Measurements from ENCODE around the gene IQCF6. TPM values are rescaled to one million over a fixed set of nuclear protein-coding genes. Genes with fewer than 3 reads are reported as not detected.
"Not testable (repeated sequence)": the region's sequence is repeated elsewhere in the genome, so short reads cannot be mapped to it uniquely, and the experiment has no call there.

The IQCF6 gene
- not detected in 2 replicates for total RNA-seq

DNA sequence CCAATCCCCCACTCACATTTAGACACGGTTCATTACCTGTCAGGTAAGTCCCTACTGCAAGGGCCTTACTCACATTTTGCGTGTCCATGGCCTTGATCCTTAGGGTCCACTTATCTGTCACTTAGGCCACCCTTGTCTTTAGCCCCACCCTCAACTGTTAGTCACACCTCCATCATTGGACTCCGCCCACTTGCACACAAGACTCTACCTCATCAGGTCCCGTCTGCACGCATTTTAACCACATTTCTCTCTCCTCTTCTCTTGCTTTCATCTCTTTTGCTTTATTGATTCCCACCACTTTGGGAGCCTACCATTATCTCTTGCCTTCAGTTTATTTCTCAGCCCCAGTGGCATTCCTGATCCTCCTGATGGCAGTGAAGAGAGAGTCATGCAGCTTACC lies at the start of gene IQCF6:
Gene IQCF6 (minus strand): TSS at position 101 of the 400 bp plus-strand sequence. CDS start 13 bp downstream, at position 88.
- no peak for DNase-seq (ENCODE audit: extremely low read depth, low read depth, low spot score)

DNA sequence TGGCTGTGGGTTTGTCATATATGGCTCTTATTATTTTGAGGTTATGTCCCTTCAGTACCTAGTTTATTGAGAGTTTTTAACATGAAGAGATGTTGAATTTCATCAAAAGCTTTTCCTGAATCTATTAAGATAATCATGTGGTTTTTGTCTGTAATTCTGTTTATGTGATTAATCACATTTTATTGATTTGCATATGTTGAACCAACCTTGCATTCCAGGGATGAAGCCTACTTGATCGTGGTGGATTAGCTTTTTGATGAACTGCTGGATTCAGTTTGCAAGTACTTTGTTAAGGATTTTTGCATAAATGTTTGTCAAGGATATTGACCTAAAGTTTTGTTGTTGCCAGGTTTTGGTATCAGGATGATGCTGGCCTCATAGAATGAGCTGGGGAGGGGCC lies 49.3 kb upstream of the IQCF6 start:
- no peak for DNase-seq (ENCODE audit: extremely low read depth, low read depth, low spot score)

DNA sequence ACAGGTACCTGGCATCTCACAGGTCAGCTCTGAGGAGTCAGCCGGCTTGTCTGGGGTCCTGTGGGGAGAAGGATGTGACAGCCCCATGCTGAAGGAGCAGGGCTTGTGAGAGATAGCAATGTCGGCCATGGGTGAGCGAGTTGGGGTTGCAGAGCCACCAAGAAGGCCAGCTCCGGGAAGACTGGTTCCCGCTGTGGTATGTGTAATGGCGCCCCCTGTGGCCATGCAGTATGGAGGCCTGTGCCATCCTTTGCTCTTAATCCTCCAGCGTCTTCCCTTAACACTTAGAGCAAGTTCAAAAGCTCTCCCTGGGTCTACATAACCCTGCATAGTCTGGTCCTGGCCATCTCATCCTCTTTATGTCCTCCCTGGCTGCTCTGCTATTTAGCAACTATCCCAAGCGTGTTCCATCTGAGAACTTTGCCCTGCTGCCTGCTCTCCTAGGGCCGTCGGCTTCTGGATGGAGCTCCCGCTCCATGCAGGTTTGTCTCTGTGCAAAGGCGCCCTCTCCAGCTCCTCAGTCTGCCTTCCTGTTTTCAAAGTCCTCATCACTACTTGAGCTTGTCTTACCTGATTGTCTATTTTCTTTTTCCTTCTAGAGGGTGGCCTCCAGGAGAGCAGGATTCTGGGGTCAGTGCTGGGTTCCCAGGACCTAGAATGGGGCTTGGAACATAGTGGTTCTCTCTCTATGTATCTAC lies 40.8 kb upstream of the IQCF6 start:
- DNase-seq (ENCODE audit: extremely low read depth, low read depth, low spot score), result no peak

DNA sequence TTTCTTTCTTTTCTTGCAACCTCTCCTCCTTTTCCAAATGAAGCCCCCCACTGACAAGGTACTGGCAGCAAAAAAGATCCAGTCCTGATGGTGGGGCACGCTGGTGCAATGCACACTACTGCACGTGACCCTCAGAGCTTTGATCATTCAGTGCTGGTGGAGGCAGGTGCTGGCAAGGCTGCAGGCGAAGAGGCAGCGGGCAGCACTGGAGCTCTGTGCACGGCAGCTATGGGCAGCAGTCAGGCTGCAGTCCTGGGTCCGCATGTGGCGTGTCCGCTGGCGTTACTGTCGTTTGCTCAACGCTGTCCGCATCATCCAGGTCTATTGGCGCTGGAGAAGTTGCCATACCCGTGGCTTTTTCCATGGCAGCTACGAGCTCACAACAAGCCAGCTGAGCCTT lies 40.1 kb upstream of the IQCF6 start:
- DNase-seq (ENCODE audit: extremely low read depth, low read depth, low spot score), result no peak

DNA sequence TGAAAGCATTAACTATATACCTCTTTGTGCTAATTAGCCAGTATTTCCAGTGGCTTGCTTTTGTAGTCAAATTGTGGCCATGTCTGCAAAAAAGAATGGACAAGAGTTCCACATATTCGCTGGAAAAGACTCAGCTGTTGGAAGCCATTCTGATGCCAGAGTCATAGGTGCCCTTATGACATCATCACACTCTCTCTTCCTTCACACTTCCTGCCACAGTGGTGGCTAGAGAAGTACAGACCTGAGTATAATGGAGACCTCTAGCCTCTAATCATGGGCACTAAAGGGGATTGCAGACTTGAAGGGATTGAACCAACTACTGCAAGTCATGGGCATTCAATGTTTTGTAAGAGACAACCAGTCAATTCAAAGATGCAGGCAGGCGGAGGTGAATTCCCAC lies 38.3 kb upstream of the IQCF6 start:
- no peak for DNase-seq (ENCODE audit: extremely low read depth, low read depth, low spot score)

DNA sequence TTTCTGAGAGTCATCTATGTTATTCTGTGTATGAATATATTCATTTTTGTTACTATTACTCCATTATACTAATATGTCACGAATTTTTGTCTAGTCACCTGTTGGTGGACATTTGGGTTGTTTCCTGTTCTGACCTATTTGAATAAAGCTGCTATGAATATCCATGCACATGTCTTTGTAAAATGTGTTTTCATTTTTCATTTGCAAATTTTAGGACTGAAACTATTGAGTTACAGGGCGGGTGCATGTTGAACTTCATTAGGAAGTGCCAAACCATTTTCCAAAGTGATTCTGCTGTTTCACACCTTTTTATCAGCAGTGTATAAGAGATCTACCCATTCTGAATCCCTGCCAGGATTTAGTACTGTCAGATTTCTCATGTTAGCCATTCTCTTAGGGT lies 37.7 kb upstream of the IQCF6 start:
- no peak for DNase-seq (ENCODE audit: extremely low read depth, low read depth, low spot score)

DNA sequence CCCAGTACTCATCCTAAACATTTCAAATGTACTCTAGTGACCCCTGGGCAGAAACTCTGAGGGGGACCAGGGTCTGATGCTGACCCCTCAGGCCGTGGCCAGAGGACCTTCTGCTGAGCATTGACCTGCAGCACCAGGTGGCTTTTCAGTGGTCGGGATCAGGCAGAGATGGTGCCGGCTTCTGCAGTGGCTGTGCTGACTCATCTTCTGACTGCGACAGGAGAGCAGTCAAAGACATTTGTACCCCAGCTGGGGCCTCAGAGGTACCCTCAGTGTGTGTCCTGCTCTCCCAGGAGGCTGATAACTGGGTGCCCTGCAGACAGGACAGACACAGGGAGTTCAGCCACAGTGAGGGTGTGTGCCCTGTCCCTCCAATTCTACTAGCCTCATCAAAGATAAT lies 36.6 kb upstream of the IQCF6 start:
- no peak for DNase-seq (ENCODE audit: extremely low read depth, low read depth, low spot score)

DNA sequence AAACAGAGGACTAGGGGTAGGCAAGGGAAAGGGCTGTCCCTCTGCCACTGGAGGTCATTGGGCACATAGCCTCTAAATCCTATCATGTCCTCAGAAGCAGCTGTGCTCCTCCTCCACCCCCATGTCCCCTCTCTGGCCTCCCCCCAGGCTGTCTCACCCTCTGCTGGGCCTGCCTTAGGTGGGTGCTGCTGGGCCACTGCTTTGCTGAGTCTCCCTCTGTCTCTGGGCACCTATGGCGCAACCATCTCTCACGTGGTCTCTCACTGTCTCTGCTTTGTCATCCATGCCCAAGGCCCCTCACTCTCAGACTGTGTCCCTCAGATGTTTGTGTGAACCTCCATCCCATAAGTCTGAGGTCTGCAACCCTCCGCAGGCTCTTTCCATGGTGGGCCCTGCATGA lies 35.0 kb upstream of the IQCF6 start:
- no peak for DNase-seq (ENCODE audit: extremely low read depth, low read depth, low spot score)

DNA sequence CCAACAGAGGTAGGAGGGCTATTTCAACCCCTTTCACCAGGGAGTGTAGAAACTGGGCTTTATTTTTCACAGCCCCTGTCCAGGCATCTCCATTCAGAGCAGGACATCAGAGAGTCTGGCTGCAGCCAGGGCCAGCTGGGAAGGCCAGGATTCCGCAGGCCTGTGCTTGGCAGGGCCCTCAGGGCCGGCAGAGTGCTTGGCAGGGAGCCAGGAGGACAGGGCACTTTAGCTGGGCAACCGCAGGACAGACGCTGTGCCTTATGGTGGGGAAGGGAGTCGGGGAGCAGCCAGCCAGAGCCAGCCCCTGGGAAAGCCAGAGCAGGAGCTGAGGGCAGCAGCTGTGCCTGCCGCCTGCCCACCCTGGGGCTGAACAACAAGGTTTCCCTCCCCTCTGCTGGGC lies 34.5 kb upstream of the IQCF6 start:
- no peak for DNase-seq (ENCODE audit: extremely low read depth, low read depth, low spot score)

DNA sequence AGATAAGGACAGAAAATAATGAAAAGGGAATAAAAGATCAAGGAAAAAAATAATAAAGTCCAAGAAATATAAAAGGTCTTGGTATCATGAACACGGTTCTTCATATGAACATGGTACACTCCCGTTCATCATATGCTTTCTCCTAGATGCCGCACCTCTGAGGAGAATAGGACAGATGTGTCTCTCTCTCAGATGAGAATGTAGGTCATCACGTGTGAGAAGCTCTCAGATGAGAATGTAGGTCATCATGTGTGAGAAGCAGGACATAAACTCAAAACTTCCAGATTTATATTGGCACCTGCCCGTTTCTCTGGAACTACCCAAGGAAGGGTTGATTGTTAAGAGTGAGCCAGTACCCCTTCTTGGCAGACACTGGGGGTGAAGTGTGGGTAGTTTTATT lies 29.9 kb upstream of the IQCF6 start:
- no peak for DNase-seq (ENCODE audit: extremely low read depth, low read depth, low spot score)

DNA sequence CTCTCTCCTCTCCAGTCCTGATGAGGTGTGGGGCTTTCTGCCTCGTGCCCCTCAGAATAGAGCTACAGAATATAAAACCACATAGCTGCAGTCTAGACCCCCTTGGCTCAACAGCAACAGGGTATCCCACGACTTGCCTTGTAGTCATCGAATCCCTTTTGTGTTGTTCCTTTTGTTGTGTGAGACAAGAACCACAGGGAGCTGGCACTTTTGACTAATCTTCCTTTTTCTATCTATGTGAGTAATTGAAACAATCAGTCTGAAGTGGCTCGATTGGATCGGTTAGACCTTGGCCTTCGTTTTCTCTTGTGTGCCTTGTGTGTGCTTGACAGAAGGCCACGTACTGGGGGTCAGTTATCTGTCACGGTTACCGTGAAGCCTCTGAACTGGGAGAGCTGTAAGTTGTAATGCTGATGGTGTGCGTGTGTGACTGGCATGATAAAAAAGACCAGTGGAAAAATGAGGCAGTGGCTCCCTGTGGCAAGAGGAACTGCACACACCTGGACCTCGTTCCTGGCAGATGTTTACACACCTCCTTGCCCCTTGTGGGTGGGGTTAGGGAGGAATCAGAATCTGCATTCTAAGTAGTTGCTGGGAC lies 23.2 kb upstream of the IQCF6 start:
- no peak for DNase-seq (ENCODE audit: extremely low read depth, low read depth, low spot score)

DNA sequence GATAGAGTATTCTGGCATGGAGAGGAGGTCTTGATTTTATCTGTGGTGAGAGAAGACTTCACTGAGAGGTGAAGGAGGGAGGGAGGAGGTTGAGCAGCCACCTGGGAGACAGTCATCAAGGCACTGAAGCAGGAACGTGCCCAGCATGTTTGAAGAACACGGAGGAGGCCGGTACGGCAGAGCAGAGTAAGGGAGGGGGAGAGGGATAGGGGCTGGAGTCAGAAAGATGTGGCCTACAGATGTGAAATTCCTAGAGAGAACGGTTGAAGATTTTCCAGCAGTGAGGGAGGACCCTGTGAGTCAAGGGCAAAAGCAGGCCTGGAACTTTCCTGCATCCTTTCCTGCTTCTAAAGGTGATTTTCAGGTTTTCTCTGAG lies 21.7 kb upstream of the IQCF6 start:
- DNase-seq (ENCODE audit: extremely low read depth, low read depth, low spot score), result no peak

DNA sequence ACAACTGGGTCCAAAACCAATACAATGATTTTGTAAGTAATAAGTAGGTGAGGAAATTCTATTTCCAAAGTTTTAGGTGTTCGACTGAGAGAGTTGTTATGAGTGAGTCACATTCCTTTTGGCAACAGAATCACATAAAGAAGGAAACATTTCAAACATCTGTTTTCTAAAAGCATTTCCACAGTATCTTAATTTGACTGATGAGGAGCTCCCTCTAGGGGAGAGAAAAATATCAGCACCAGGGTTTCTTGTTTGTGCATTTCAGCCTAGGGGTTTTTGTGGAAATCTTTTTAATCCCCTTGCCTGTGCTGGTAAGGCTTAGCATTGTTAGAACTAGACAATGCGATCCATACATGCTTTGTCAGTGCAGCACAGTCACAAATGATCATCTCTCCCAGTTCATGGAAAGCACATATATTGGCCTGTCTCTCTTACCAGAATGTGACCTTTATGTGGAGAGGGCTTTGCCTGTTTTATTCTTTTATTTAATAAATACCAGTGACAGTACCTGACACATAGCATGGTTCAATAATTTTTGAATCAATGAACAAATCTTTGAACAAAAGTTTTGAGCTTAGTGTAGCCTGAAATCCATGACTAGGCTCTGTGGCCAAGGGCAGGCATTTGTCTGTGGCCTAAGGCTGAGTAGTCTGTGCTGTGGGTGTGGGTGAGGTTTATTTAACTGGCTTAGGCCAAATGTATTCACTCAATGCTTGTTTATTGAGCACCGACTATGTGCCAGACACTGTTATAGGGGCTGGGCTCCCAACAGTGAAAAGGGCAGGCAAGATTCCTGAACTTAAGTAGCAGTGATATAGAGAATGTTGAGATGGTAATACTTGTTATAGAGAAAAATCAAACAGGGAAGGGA lies 21.1 kb upstream of the IQCF6 start:
- peak; percentile 56 for DNase-seq (ENCODE audit: extremely low read depth, low read depth, low spot score)

DNA sequence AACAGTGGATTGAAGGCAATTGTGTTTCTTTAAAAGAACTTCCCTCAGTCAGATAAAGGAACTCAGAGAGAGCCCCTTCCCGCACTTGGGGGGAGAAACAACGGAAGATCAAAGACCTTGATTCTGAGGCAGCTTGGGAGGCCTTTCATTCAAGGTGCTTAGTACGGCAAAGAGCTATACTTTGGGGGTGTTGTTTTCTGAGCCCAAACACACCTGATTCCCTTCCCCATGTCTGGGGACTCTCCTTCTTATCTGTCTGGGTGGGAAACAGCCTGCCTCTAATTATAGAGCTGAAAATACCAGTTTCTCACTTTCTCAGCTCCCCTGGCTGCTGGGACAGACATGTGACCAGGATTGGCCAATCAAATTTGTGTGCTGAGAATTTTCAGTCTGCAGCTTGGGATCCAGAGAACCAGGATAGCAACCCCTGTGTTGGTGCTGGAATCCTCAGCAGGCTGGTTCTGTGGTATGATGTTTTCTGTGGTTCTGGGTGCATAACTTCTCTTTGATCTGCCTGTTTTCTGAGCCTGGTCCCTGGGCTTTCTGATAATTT lies 19.4 kb upstream of the IQCF6 start:
- DNase-seq (ENCODE audit: extremely low read depth, low read depth, low spot score), result no peak

DNA sequence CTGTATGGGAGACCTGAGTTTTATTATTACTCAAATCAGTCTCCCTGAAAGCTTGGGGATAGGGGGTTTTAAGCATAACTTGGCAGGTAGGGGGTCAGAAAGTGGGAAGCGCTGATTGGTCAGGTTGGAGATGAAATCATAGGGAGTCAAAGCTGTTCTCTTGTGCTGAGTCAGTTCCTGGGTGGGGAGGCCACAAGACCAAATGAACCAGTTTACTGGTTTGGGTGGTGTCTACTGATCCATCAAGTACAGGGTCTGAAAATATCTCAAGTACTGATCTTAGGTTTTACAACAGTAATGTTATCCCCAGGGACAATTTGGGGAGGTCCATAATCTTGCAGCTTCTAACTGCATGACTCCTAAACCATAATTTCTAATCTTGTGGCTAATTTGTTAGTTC lies 17.8 kb upstream of the IQCF6 start:
- DNase-seq (ENCODE audit: extremely low read depth, low read depth, low spot score), result no peak

DNA sequence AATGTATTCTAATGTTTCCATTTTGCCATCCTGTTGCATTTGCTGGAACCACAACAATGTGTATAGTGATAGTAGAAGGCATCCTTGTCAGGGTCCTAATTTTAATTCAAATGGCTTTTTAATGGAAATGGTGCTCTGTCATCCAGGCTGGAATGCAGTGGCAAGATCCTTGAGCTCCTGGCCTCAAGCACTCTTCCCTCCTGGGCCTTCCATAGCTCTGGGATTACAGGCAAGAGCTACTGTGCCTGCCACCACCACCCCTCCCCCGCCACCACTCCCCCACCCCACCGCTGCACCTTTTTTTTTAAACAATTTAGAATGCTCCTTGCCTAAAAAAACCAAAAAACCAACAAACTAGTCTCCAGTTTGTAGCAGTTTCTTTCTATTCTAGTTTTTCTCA lies 15.2 kb upstream of the IQCF6 start:
- DNase-seq (ENCODE audit: extremely low read depth, low read depth, low spot score), result no peak

DNA sequence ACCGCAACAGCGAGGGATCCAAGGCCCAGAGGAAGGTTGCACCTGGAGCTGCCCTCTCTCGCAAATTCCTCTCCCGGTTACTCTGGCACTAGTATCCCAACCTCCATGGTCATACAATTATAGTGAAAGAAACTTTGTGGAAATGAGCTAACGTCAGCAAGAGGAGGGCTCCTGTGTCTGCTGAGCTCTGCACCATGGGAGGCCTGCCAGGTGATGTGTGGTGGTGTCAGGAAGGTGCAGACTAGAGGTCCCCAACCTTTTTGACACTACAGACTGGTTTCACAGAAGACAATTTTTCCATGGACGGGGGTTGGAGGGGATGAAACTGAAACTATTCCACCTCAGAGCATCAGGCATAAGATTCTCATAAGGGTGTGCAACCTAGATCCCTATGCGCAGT lies 13.2 kb upstream of the IQCF6 start:
- no peak for DNase-seq (ENCODE audit: extremely low read depth, low read depth, low spot score)

DNA sequence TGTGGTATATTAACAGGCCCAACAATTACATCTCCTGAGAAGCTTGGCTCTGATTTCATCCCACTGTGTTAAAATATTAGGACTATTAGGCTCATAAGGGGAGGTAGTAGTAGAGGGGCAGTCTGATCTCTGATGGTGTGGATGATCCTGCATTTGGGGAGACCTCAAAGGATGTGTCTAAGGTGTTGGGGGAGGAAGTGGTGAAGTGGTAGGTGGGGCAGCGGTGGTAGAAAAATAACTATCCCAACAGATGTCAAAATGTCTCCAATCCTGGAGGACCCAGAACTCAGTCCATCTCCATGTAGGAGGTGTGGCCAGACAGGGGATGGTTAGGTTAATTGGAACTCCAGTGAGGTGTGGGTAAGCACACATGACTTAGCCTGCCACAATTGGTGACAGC lies 10.4 kb upstream of the IQCF6 start:
- DNase-seq (ENCODE audit: extremely low read depth, low read depth, low spot score), result no peak

DNA sequence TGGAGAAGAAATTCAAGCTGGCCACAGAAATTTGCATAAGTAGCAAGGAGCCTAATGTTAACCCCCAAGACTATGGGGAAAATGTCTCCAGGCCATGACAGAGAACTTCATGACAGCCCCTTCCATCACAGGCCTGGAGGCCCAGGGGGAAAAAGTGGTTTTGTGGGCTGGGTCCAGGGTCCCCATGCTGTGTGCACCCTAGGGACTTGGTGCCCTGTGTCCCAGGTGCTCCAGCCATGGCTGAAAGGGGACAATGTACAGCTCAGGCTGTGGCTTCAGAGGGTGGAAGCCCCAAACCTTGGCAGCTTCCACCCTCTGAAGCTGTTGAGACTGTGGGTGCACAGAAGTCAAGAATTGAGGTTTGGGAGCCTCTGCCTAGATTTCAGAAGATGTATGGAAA lies 8.5 kb upstream of the IQCF6 start:
- DNase-seq (ENCODE audit: extremely low read depth, low read depth, low spot score), result not testable (repeated sequence)

DNA sequence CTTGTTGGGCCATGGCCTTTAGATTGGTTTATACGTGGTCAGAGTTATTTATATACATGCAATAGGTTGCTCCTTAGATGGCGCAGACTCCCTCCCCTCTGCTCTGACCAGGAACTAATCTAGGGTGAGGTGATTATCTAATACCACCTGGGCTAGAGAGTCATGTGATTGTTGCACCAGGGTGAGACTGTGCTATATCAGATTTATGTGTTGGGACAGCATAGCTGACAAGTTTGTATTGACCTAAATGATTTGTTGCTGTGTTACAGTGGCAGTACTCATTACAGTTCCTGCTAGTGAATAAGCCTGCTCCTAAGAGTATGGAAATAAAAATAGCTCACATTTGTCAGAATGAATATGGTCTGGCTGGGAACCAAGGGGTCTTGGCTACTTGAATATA lies 7.2 kb upstream of the IQCF6 start:
- no peak for DNase-seq (ENCODE audit: extremely low read depth, low read depth, low spot score)

DNA sequence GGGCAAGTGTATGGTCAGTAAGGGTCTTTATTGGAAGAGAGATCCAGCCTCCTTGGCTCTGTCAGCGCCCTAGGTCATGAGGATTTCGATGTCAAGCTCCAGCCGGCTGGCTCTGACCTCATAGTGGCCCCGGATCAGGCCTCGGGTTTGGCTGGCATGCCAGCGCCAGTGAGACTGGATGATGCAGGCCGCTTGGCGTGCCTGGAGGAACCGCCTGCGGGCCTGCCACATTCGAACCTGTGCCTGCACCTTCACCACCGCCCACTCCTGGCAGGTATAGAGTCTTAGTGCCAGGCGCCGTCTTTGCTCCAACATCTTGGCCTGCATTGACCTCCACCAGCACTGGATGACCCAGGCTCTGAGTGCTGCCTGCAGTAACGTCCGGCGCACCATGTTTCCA lies 483 bp downstream of the IQCF6 start:
- DNase-seq (ENCODE audit: extremely low read depth, low read depth, low spot score), result no peak

DNA sequence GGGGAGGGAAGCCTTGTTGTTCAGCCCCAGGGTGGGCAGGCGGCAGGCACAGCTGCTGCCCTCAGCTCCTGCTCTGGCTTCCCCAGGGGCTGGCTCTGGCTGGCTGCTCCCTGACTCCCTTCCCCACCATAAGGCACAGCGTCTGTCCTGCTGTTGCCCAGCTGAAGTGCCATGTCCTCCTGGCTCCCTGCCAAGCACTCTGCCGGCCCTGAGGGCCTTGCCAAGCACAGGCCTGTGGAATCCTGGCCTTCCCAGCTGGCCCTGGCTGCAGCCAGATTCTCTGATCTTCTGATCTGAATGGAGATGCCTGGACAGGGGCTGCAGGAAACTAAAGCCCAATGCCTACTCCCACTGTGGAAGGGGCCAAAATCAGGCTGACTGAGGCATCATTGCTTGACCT lies 1.1 kb downstream of the IQCF6 start:
- DNase-seq (ENCODE audit: extremely low read depth, low read depth, low spot score), result no peak
